Panc1 (cell line): ENCODE measurements around the gene KRT7. TPM values are rescaled to one million over a fixed set of nuclear protein-coding genes. Genes with fewer than 3 reads are reported as not detected.
A peak's percentile ranks its signal among the peaks of the same experiment; 100 is the strongest.

Experiments used
- ATAC-seq: fragments of 200-7000 bp; cut with Tn5 transposase; 2 replicates; pipeline ENCODE4 v1.9.1; 2020; ENCODE audit warnings: mild to moderate bottlenecking, moderate library complexity
- BruUV-seq: library from RNA; stranded (reverse); fragments of 400-500 nt; replicated peaks from 2 replicates; lab custom pipeline; 2021; lab: Mats Ljungman, UMichigan
- CTCF ChIA-PET: fragments of 300-600 bp; sonication (Branson Sonifier 250); formaldehyde crosslinking; loops from one replicate; lab custom pipeline; 2022; ENCODE audit warnings: antibody characterized with exemption; lab: Charles Lee
- POLR2A ChIA-PET: fragments of 300-600 bp; sonication (Branson Sonifier 250); formaldehyde crosslinking; loops from one replicate; lab custom pipeline; 2022; ENCODE audit warnings: antibody characterized with exemption; lab: Charles Lee
- DNase-seq: peaks from one replicate; pipeline ENCODE4 v3.0.0-alpha.2; 2010; ENCODE audit warnings: low read depth, low spot score
- H3K27ac ChIP-seq: 2 replicates; pipeline ENCODE4 v1.5.1; 2011; ENCODE audit warnings: mild to moderate bottlenecking, low read length, inconsistent platforms
- H3K27me3 ChIP-seq: fragments of 200-500 bp; sonication (Bioruptor generic); 2 replicates; pipeline ENCODE4 v1.6.0; 2014; ENCODE audit warnings: low read length, inconsistent platforms; ENCODE audit not compliant: control insufficient read depth, insufficient read depth
- H3K36me3 ChIP-seq: fragments of 200-500 bp; sonication (Bioruptor generic); 2 replicates; pipeline ENCODE4 v1.5.1; 2014; ENCODE audit warnings: inconsistent platforms, mild to moderate bottlenecking, low read length, moderate library complexity; ENCODE audit not compliant: control insufficient read depth, insufficient read depth
- H3K4me1 ChIP-seq: 2 replicates; pipeline ENCODE4 v1.5.1; 2011; ENCODE audit warnings: inconsistent platforms, mild to moderate bottlenecking, low read length, moderate library complexity; ENCODE audit not compliant: control insufficient read depth, insufficient read depth
- H3K4me3 ChIP-seq, 2 experiments: 2 replicates each; pipeline ENCODE4 v1.5.1; 2011 to 2012; ENCODE audit warnings: low read depth in 2 of 2, low read length in 2 of 2, mild to moderate bottlenecking in 2 of 2, inconsistent platforms in 1 of 2, moderate library complexity in 1 of 2
- H3K9me3 ChIP-seq: fragments of 200-500 bp; sonication (Bioruptor generic); 2 replicates; pipeline ENCODE4 v1.5.1; 2014; ENCODE audit warnings: low read depth, mild to moderate bottlenecking, inconsistent platforms, low read length, moderate library complexity; ENCODE audit not compliant: control insufficient read depth, insufficient read depth
- POLR2AphosphoS5 ChIP-seq: IDR thresholded peaks from 2 replicates; pipeline ENCODE4 v1.6.1; 2012; ENCODE audit warnings: mild to moderate bottlenecking, low read depth, low read length, moderate library complexity
- SIN3A ChIP-seq: IDR thresholded peaks from 2 replicates; pipeline ENCODE4 v1.6.1; 2012; ENCODE audit warnings: low read depth, mild to moderate bottlenecking, low read length, moderate library complexity, borderline replicate concordance; ENCODE audit not compliant: insufficient read depth
- TCF7L2 ChIP-seq: IDR thresholded peaks from 2 replicates; pipeline ENCODE4 v1.6.1; 2011; ENCODE audit warnings: mild to moderate bottlenecking, low read depth, low read length, inconsistent platforms
- in situ Hi-C: cut with HindIII; loops from 2 replicates; pipeline ENCODE4 v1.10.0; 2016; ENCODE audit warnings: low sequenced_read_pairs, low pct_unique_long_range_greater_than_20kb
- intact Hi-C: fragments of 100-400 bp; cut with micrococcal nuclease; formaldehyde crosslinking; loops from one replicate; pipeline ENCODE4 v1.10.0; 2022; ENCODE audit not compliant: unreplicated experiment
- total RNA-seq: library from RNA; stranded (reverse); gene quantifications from one replicate; pipeline ENCODE4 v1.2.1, GENCODE V29; 2021; ENCODE audit not compliant: unreplicated experiment
- TF ChIP-seq, protein P1 (sequence below): fragments of 450-650 bp; IDR thresholded peaks from 2 replicates; pipeline ENCODE4 v1.5.1; 2017; ENCODE audit warnings: mild to moderate bottlenecking
- TF ChIP-seq, protein P2 (sequence below), 2 experiments: IDR thresholded peaks; 2 replicates each; pipeline ENCODE4 v1.6.1; 2011 to 2012; ENCODE audit warnings: low read depth in 2 of 2, control low read depth in 1 of 2, low read length in 1 of 2, mild to moderate bottlenecking in 1 of 2, moderate library complexity in 1 of 2; ENCODE audit not compliant: insufficient read depth in 1 of 2

Gene KRT7
- total RNA-seq, 1 experiment from 2014 or later = 16.8 TPM

DNA sequence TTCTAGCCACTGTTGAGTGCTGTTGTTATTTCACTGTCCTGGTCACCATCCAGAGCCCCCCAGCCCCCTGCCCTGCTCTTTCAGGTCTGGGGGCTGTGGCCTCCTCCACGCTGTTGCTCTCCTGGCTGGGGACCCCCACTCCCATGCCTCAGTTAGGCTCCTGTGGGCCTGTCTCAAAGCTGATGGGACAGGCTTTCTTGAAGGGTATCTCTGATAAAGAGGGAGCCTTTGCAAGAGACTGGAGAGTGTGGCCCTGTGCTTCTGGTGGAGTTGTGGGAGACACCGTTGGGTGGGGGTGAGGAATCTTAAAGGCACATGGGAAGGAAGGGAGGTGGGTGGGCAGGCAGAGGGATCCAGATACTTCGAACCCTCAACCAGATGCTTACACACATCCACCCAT is 29.2 kb downstream of the KRT7 start:
- ATAC-seq (no peak), DNase-seq (no peak)
- TF ChIP-seq, protein P1, sequence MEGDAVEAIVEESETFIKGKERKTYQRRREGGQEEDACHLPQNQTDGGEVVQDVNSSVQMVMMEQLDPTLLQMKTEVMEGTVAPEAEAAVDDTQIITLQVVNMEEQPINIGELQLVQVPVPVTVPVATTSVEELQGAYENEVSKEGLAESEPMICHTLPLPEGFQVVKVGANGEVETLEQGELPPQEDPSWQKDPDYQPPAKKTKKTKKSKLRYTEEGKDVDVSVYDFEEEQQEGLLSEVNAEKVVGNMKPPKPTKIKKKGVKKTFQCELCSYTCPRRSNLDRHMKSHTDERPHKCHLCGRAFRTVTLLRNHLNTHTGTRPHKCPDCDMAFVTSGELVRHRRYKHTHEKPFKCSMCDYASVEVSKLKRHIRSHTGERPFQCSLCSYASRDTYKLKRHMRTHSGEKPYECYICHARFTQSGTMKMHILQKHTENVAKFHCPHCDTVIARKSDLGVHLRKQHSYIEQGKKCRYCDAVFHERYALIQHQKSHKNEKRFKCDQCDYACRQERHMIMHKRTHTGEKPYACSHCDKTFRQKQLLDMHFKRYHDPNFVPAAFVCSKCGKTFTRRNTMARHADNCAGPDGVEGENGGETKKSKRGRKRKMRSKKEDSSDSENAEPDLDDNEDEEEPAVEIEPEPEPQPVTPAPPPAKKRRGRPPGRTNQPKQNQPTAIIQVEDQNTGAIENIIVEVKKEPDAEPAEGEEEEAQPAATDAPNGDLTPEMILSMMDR = no peak
- TF ChIP-seq SIN3A = no peak
- TF ChIP-seq, protein P2, sequence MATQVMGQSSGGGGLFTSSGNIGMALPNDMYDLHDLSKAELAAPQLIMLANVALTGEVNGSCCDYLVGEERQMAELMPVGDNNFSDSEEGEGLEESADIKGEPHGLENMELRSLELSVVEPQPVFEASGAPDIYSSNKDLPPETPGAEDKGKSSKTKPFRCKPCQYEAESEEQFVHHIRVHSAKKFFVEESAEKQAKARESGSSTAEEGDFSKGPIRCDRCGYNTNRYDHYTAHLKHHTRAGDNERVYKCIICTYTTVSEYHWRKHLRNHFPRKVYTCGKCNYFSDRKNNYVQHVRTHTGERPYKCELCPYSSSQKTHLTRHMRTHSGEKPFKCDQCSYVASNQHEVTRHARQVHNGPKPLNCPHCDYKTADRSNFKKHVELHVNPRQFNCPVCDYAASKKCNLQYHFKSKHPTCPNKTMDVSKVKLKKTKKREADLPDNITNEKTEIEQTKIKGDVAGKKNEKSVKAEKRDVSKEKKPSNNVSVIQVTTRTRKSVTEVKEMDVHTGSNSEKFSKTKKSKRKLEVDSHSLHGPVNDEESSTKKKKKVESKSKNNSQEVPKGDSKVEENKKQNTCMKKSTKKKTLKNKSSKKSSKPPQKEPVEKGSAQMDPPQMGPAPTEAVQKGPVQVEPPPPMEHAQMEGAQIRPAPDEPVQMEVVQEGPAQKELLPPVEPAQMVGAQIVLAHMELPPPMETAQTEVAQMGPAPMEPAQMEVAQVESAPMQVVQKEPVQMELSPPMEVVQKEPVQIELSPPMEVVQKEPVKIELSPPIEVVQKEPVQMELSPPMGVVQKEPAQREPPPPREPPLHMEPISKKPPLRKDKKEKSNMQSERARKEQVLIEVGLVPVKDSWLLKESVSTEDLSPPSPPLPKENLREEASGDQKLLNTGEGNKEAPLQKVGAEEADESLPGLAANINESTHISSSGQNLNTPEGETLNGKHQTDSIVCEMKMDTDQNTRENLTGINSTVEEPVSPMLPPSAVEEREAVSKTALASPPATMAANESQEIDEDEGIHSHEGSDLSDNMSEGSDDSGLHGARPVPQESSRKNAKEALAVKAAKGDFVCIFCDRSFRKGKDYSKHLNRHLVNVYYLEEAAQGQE (IDR thresholded peaks at IDR 0.05; ENCODE audit: insufficient read depth in 1 of 2, low read depth in 2 of 2, low read length in 1 of 2) = no peak
- no peak for TF ChIP-seq TCF7L2
- TF ChIP-seq POLR2AphosphoS5 = no peak
- BruUV-seq = no TSS peak
- in situ Hi-C loops (no loop called here), intact Hi-C loops (no loop called here)
- no peaks in the 10 kb centered on the region for H3K27me3 ChIP-seq
- peak overlapping the region; percentile 11 for H3K27ac ChIP-seq
- no peaks in the 10 kb centered on the region for H3K36me3 ChIP-seq
- CTCF ChIA-PET = no interaction called here
- no peak overlapping the region for H3K4me3 ChIP-seq
- H3K4me1 ChIP-seq = no peaks in the 10 kb centered on the region
- H3K9me3 ChIP-seq = no peaks in the 10 kb centered on the region
- POLR2A ChIA-PET = no interaction called here

DNA sequence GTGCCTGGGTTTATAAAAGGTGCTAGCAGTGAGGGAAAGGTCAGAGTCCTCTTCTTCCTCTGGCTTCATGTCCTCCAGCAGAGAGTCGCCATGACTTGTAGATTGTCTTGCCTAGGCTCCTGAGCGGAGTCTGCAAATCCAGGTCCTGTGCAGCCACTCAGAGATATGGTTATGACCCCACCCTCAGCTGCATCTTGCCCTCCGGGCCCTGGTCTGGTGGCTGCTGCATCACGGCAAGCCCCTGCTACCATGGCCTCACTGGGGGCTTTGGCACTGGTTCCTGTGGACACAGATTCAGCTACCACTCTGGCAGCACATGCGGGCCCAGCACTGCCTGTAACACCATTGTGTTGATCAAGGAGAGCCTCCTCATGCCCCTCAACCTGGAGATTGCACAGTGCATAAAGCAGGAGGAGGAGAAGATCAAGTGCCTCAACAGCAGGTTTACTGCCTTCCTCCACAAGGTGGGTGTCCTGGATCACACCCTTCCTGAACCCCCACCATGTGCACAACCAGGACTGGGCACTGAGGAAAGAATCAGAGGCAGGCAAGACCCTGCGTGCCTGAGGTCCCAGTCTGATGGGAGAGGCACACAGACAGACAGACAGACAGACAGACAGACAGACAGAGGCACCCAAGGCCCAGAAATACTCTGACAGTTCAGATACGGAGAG is 30.9 kb downstream of the KRT7 start:
- in situ Hi-C loops = no loop called here
- ChIA-PET CTCF (no interaction called here), POLR2A (no interaction called here)
- ATAC-seq (no peak), DNase-seq (no peak)
- Histone ChIP-seq H3K27ac (peak overlapping the region; percentile 11; the same call in 1 of the 2 replicates), H3K9me3 (no peaks in the 10 kb centered on the region), H3K36me3 (no peaks in the 10 kb centered on the region), H3K4me1 (no peaks in the 10 kb centered on the region), H3K4me3 (no peak overlapping the region), H3K27me3 (no peaks in the 10 kb centered on the region)
- no TSS peak for BruUV-seq
- intact Hi-C loops = no loop called here
- TF ChIP-seq, protein P1 = no peak
- TF ChIP-seq POLR2AphosphoS5 = no peak
- no peak for TF ChIP-seq TCF7L2
- TF ChIP-seq, protein P2 (IDR thresholded peaks at IDR 0.05; ENCODE audit: insufficient read depth in 1 of 2, low read depth in 2 of 2, low read length in 1 of 2) = no peak
- no peak for TF ChIP-seq SIN3A
